SKM-1 (cell line): ENCODE results near the gene RAB1A.

Source experiments
- DNase-seq: peaks from one replicate; lab custom pipeline; 2025; ENCODE audit not compliant: unreplicated experiment; lab: John Stamatoyannopoulos, UW

The RAB1A gene

GRCh38 chr2:65097844-65098243, 32.1 kb downstream of the RAB1A start:
- no peak for DNase-seq

- DNase-seq, result no peak
Observed at GRCh38 chr2:65096948-65097347, 33.0 kb downstream of the RAB1A start.

- DNase-seq, result no peak
Observed at GRCh38 chr2:65093211-65093610, 36.7 kb downstream of the RAB1A start.

GRCh38 chr2:65092791-65093190, 37.1 kb downstream of the RAB1A start:
- DNase-seq, result no peak

GRCh38 chr2:65085148-65085547, 44.8 kb downstream of the RAB1A start:
- no peak for DNase-seq

- DNase-seq, result peak; percentile 34
Observed at GRCh38 chr2:65081232-65081685, 48.6 kb downstream of the RAB1A start.

- no peak for DNase-seq
Observed at GRCh38 chr2:65079017-65079416, 50.9 kb downstream of the RAB1A start.

GRCh38 chr2:65077898-65078297, 52.0 kb downstream of the RAB1A start:
- no peak for DNase-seq

- DNase-seq, result no peak
Observed at GRCh38 chr2:65076345-65076710, 53.6 kb downstream of the RAB1A start.

GRCh38 chr2:65075605-65076344, 54.1 kb downstream of the RAB1A start:
- DNase-seq, result no peak

GRCh38 chr2:65075176-65075575, 54.7 kb downstream of the RAB1A start:
- no peak for DNase-seq

- no peak for DNase-seq
Observed at GRCh38 chr2:65073879-65074565, 55.9 kb downstream of the RAB1A start.

GRCh38 chr2:65072181-65072970, 57.5 kb downstream of the RAB1A start:
- DNase-seq, result no peak

GRCh38 chr2:65071499-65072180, 58.3 kb downstream of the RAB1A start:
- DNase-seq, result no peak

GRCh38 chr2:65070856-65071255, 59.0 kb downstream of the RAB1A start:
- no peak for DNase-seq

- DNase-seq, result no peak
Observed at GRCh38 chr2:65070172-65070830, 59.6 kb downstream of the RAB1A start.

GRCh38 chr2:65069439-65069824, 60.5 kb downstream of the RAB1A start:
- no peak for DNase-seq

GRCh38 chr2:65067806-65068553, 61.9 kb downstream of the RAB1A start:
- no peak for DNase-seq

GRCh38 chr2:65064728-65065552, 65.0 kb downstream of the RAB1A start:
- peak; percentile 92 for DNase-seq
